Calu3 (cell line): ENCODE measurements around the gene NTF3. TPM values are rescaled to one million over a fixed set of nuclear protein-coding genes. Genes with fewer than 3 reads are reported as not detected.

Experiments
- BruUV-seq: library from RNA; stranded (reverse); fragments of 400-500 nt; replicated peaks from 2 replicates; lab custom pipeline; 2021; lab: Mats Ljungman, UMichigan
- CTCF ChIA-PET: fragments of 300-600 bp; sonication (Branson Sonifier 250); formaldehyde crosslinking; loops from one replicate; lab custom pipeline; 2022; ENCODE audit warnings: antibody characterized with exemption; lab: Charles Lee
- DNase-seq: peaks from one replicate; pipeline ENCODE4 v3.0.0; 2022
- H3K27ac Mint-ChIP-seq: one replicate; pipeline ENCODE4 v1.8.0; 2022; ENCODE audit warnings: mixed read lengths; ENCODE audit not compliant: unreplicated experiment
- H3K27me3 Mint-ChIP-seq: one replicate; pipeline ENCODE4 v1.8.0; 2022; ENCODE audit warnings: mixed read lengths; ENCODE audit not compliant: unreplicated experiment
- H3K36me3 Mint-ChIP-seq: one replicate; pipeline ENCODE4 v1.8.0; 2022; ENCODE audit warnings: mild to moderate bottlenecking, moderate library complexity, mixed read lengths; ENCODE audit not compliant: insufficient read depth, unreplicated experiment
- H3K4me1 Mint-ChIP-seq: one replicate; pipeline ENCODE4 v1.8.0; 2022; ENCODE audit warnings: mild to moderate bottlenecking, low read depth, mixed read lengths; ENCODE audit not compliant: unreplicated experiment
- H3K4me3 Mint-ChIP-seq: one replicate; pipeline ENCODE4 v1.8.0; 2022; ENCODE audit warnings: mild to moderate bottlenecking, low read depth, moderate library complexity, mixed read lengths; ENCODE audit not compliant: unreplicated experiment
- H3K9me3 Mint-ChIP-seq: one replicate; pipeline ENCODE4 v1.8.0; 2022; ENCODE audit warnings: low read depth, mixed read lengths; ENCODE audit not compliant: unreplicated experiment
- CTCF ChIP-seq: fragments of 200-600 bp; IDR thresholded peaks from one replicate; pipeline ENCODE4 v1.8.0; 2022; ENCODE audit warnings: antibody characterized with exemption; ENCODE audit not compliant: unreplicated experiment
- intact Hi-C: fragments of 100-400 bp; cut with micrococcal nuclease; formaldehyde crosslinking; loops from one replicate; pipeline ENCODE4 v1.10.0; 2022; ENCODE audit not compliant: unreplicated experiment
- total RNA-seq: library from RNA; stranded (reverse); gene quantifications from 2 replicates; pipeline ENCODE4 v1.2.3, GENCODE V29; 2022

NTF3 gene
- total RNA-seq, 1 experiment from 2014 or later, result not detected

- no peaks in the 10 kb centered on the region for H3K27me3 Mint-ChIP-seq
- no peak overlapping the region for H3K4me3 Mint-ChIP-seq
- BruUV-seq, result no TSS peak
- TF ChIP-seq CTCF, result no peak
- H3K36me3 Mint-ChIP-seq, result no peaks in the 10 kb centered on the region
- H3K27ac Mint-ChIP-seq, result no peak overlapping the region
- intact Hi-C loops, result no loop called here
- CTCF ChIA-PET, result no interaction called here
- DNase-seq, result no peak
- no peaks in the 10 kb centered on the region for H3K9me3 Mint-ChIP-seq
- H3K4me1 Mint-ChIP-seq, result no peaks in the 10 kb centered on the region
Measured at GRCh38 chr12:5437589-5437988, 5.7 kb downstream of the NTF3 start.

GRCh38 chr12:5438671-5439200, 6.8 kb downstream of the NTF3 start:
- no peaks in the 10 kb centered on the region for H3K4me1 Mint-ChIP-seq
- no peak for TF ChIP-seq CTCF
- CTCF ChIA-PET, result no interaction called here
- H3K36me3 Mint-ChIP-seq, result no peaks in the 10 kb centered on the region
- DNase-seq, result no peak
- no peaks in the 10 kb centered on the region for H3K9me3 Mint-ChIP-seq
- no TSS peak for BruUV-seq
- H3K4me3 Mint-ChIP-seq, result no peak overlapping the region
- no peak overlapping the region for H3K27ac Mint-ChIP-seq
- H3K27me3 Mint-ChIP-seq, result peaks cover 3% of the 10 kb centered on the region
- intact Hi-C loops, result no loop called here

- peaks cover 9% of the 10 kb centered on the region for H3K27me3 Mint-ChIP-seq
- CTCF ChIA-PET, result no interaction called here
- no peak for DNase-seq
- TF ChIP-seq CTCF, result no peak
- H3K9me3 Mint-ChIP-seq, result peaks cover 3% of the 10 kb centered on the region
- no peak overlapping the region for H3K27ac Mint-ChIP-seq
- BruUV-seq, result no TSS peak
- intact Hi-C loops, result no loop called here
- H3K36me3 Mint-ChIP-seq, result no peaks in the 10 kb centered on the region
- no peak overlapping the region for H3K4me3 Mint-ChIP-seq
- H3K4me1 Mint-ChIP-seq, result no peaks in the 10 kb centered on the region
Measured at GRCh38 chr12:5439371-5439771, 7.5 kb downstream of the NTF3 start.

DNA sequence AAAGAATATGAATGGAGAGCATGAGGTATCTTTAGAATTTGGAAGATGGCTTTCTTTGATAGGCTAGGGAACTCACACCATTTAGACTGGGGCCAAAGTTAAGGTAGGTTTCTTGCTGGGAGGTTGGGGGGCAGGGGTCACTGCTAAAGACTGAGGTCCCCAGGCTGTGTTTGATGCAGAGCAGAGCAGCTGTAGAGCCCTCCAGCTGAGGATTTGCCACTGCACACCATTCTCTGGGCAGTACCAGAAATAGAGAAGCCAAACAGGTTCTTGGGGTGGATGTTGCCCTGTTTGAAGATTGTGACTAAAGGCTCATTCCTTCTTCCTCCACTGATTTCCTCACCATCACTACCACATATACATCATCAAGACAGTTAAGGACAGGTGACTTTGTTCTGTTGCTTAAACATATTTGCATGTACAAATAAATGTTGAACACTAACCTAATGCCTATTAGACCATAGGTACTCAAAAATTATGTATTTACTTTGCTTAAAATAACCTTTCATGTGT, 7.9 kb downstream of the NTF3 start:
- intact Hi-C loops, result loop anchor here (5.0 to 10.0 kb wide), 2 partner anchors 335 to 418 kb away; no protein-coding TSS in a partner anchor
- BruUV-seq, result no TSS peak
- Mint-ChIP-seq H3K9me3 (peaks cover 3% of the 10 kb centered on the region), H3K4me3 (no peak overlapping the region), H3K27ac (no peak overlapping the region), H3K4me1 (no peaks in the 10 kb centered on the region), H3K27me3 (peaks cover 14% of the 10 kb centered on the region), H3K36me3 (no peaks in the 10 kb centered on the region)
- CTCF ChIA-PET, result no interaction called here
- DNase-seq, result no peak
- no peak for TF ChIP-seq CTCF
